Esophagus squamous epithelium (tissue), 4 donors: ENCODE measurements around the gene UBE2M.

Experiments
- CTCF ChIP-seq, 6 experiments: fragments of 450-650 bp in 4 of 6; fragments of 200-600 bp in 2 of 6; sonication (generic) in 2 of 6; IDR thresholded peaks; one replicate each; pipeline ENCODE4 v1.5.1; 2016 to 2019; ENCODE audit warnings: antibody characterized with exemption in 6 of 6, mild to moderate bottlenecking in 4 of 6, moderate library complexity in 4 of 6
- POLR2A ChIP-seq, 4 donors: fragments of 450-650 bp; IDR thresholded peaks; one replicate each; pipeline ENCODE4 v1.6.1; 2017; ENCODE audit warnings: antibody characterized with exemption in 4 of 4, mild to moderate bottlenecking in 4 of 4, moderate library complexity in 3 of 4

- TF ChIP-seq CTCF (IDR thresholded peaks at IDR 0.05) (no peak), POLR2A (IDR thresholded peaks at IDR 0.05) (no peak)
These were observed 22.6 kb downstream of the UBE2M start for GRCh38 chr19:58535857-58536256.
